H9 (cell line): Measurements from ENCODE around the gene KIAA1549. TPM values are rescaled to one million over a fixed set of nuclear protein-coding genes. Genes with fewer than 3 reads are reported as not detected.

Source experiments
- DNase-seq: peaks from one replicate; pipeline ENCODE4 v3.0.0-alpha.2; 2017
- H2AFZ ChIP-seq: one replicate; pipeline ENCODE4 v1.6.1; 2013; ENCODE audit warnings: mild to moderate bottlenecking, low read length, control low read depth, moderate library complexity
- H2AK5ac ChIP-seq: 2 replicates; pipeline ENCODE4 v1.6.1; 2013; ENCODE audit warnings: low read length, control low read depth, mixed read lengths; ENCODE audit not compliant: insufficient read length
- H2BK120ac ChIP-seq: one replicate; pipeline ENCODE4 v1.6.1; 2013; ENCODE audit warnings: low read depth, mild to moderate bottlenecking, low read length, control low read depth, inconsistent platforms; ENCODE audit not compliant: poor library complexity, severe bottlenecking
- H2BK12ac ChIP-seq: 2 replicates; pipeline ENCODE4 v1.6.1; 2013; ENCODE audit warnings: low read length, control low read depth, mixed read lengths, low read depth; ENCODE audit not compliant: insufficient read length
- H2BK15ac ChIP-seq: 2 replicates; pipeline ENCODE4 v1.6.1; 2013; ENCODE audit warnings: low read depth, low read length, control low read depth
- H2BK20ac ChIP-seq: one replicate; pipeline ENCODE4 v1.6.1; 2013; ENCODE audit warnings: low read depth, mild to moderate bottlenecking, low read length, control low read depth, inconsistent platforms; ENCODE audit not compliant: poor library complexity, severe bottlenecking
- H2BK5ac ChIP-seq: 2 replicates; pipeline ENCODE4 v1.6.1; 2013; ENCODE audit warnings: low read length, control low read depth, mixed read lengths; ENCODE audit not compliant: insufficient read length
- H3K14ac ChIP-seq: 2 replicates; pipeline ENCODE4 v1.6.1; 2013; ENCODE audit warnings: low read length, control low read depth; ENCODE audit not compliant: insufficient read depth
- H3K18ac ChIP-seq: 2 replicates; pipeline ENCODE4 v1.6.1; 2013; ENCODE audit warnings: low read depth, mild to moderate bottlenecking, mixed read lengths, low read length, control low read depth; ENCODE audit not compliant: insufficient read length
- H3K23ac ChIP-seq: 2 replicates; pipeline ENCODE4 v1.6.1; 2013; ENCODE audit warnings: low read length, control low read depth, mixed read lengths, low read depth; ENCODE audit not compliant: insufficient read length
- H3K23me2 ChIP-seq: 2 replicates; pipeline ENCODE4 v1.6.1; 2013; ENCODE audit warnings: low read depth, mild to moderate bottlenecking, mixed read lengths, low read length, control low read depth; ENCODE audit not compliant: insufficient read length, poor library complexity, severe bottlenecking
- H3K27ac ChIP-seq: 2 replicates; pipeline ENCODE4 v1.5.1; 2013; ENCODE audit warnings: low read length, control low read depth, mixed read lengths, low read depth; ENCODE audit not compliant: insufficient read length
- H3K27me3 ChIP-seq: 2 replicates; pipeline ENCODE4 v1.6.1; 2013; ENCODE audit warnings: low read length, control low read depth, inconsistent platforms; ENCODE audit not compliant: insufficient read depth
- H3K4ac ChIP-seq: 2 replicates; pipeline ENCODE4 v1.6.1; 2013; ENCODE audit warnings: low read depth, mild to moderate bottlenecking, control low read depth, inconsistent platforms, low read length, moderate library complexity
- H3K4me1 ChIP-seq: 2 replicates; pipeline ENCODE4 v1.6.1; 2013; ENCODE audit warnings: low read length, control low read depth, inconsistent platforms; ENCODE audit not compliant: insufficient read depth
- H3K4me2 ChIP-seq: 2 replicates; pipeline ENCODE4 v1.6.1; 2013; ENCODE audit warnings: low read length, control low read depth, mixed read lengths; ENCODE audit not compliant: insufficient read length, insufficient read depth
- H3K56ac ChIP-seq: 2 replicates; pipeline ENCODE4 v1.6.1; 2013; ENCODE audit warnings: low read depth, mild to moderate bottlenecking, mixed read lengths, low read length, control low read depth; ENCODE audit not compliant: insufficient read length
- H3K79me1 ChIP-seq: 2 replicates; pipeline ENCODE4 v1.6.1; 2013; ENCODE audit warnings: low read depth, mild to moderate bottlenecking, moderate library complexity, low read length, control low read depth, inconsistent platforms; ENCODE audit not compliant: insufficient read depth, poor library complexity, severe bottlenecking
- H3K79me2 ChIP-seq: 2 replicates; pipeline ENCODE4 v1.6.1; 2013; ENCODE audit warnings: low read length, control low read depth, inconsistent platforms; ENCODE audit not compliant: insufficient read depth
- H3K9ac ChIP-seq: 2 replicates; pipeline ENCODE4 v1.6.1; 2013; ENCODE audit warnings: low read length, control low read depth, mixed read lengths; ENCODE audit not compliant: insufficient read length; ENCODE audit errors: extremely low read depth
- H3K9me3 ChIP-seq: one replicate; pipeline ENCODE4 v1.6.1; 2013; ENCODE audit warnings: low read depth, low read length, inconsistent platforms; ENCODE audit not compliant: control insufficient read depth
- H3T11ph ChIP-seq: one replicate; pipeline ENCODE4 v1.6.1; 2013; ENCODE audit warnings: mild to moderate bottlenecking, low read length, control low read depth, inconsistent platforms
- H4K20me1 ChIP-seq: one replicate; pipeline ENCODE4 v1.6.1; 2013; ENCODE audit not compliant: control insufficient read depth, insufficient read length, insufficient read depth
- H4K5ac ChIP-seq: 2 replicates; pipeline ENCODE4 v1.6.1; 2013; ENCODE audit warnings: low read depth, mild to moderate bottlenecking, mixed read lengths, low read length, control low read depth; ENCODE audit not compliant: insufficient read length
- H4K8ac ChIP-seq: replicated peaks from 2 replicates; pipeline ENCODE4 v1.6.1; 2013; ENCODE audit warnings: low read length, control low read depth, mixed read lengths, low read depth; ENCODE audit not compliant: insufficient read length
- H4K91ac ChIP-seq: 2 replicates; pipeline ENCODE4 v1.6.1; 2013; ENCODE audit warnings: low read depth, mild to moderate bottlenecking, moderate library complexity, mixed read lengths, low read length, control low read depth; ENCODE audit not compliant: insufficient read length
- H3K27ac Mint-ChIP-seq, 3 experiments: 2 replicates in 2 of 3; 3 replicates in 1 of 3; pipeline ENCODE4 v1.8.0; 2020 to 2021; ENCODE audit warnings: mixed read lengths in 3 of 3, mild to moderate bottlenecking in 1 of 3, moderate library complexity in 1 of 3
- H3K27me3 Mint-ChIP-seq: 2 replicates; pipeline ENCODE4 v1.8.0; 2021; ENCODE audit warnings: low read depth, mild to moderate bottlenecking, moderate library complexity, mixed read lengths
- H3K36me3 Mint-ChIP-seq, 3 experiments: 2 replicates in 2 of 3; 3 replicates in 1 of 3; pipeline ENCODE4 v1.8.0; 2020 to 2021; ENCODE audit warnings: low read depth in 3 of 3, mixed read lengths in 3 of 3; ENCODE audit not compliant: insufficient read depth in 1 of 3
- H3K4me1 Mint-ChIP-seq, 2 experiments: 2 replicates each; pipeline ENCODE4 v1.8.0; 2020; ENCODE audit warnings: mixed read lengths in 2 of 2
- H3K4me3 Mint-ChIP-seq, 2 experiments: 2 replicates in 1 of 2; 3 replicates in 1 of 2; pipeline ENCODE4 v1.8.0; 2020 to 2021; ENCODE audit warnings: mild to moderate bottlenecking in 2 of 2, mixed read lengths in 2 of 2, moderate library complexity in 1 of 2
- H3K9me3 Mint-ChIP-seq, 2 experiments: 2 replicates in 1 of 2; 3 replicates in 1 of 2; pipeline ENCODE4 v1.8.0; 2020; ENCODE audit warnings: mild to moderate bottlenecking in 2 of 2, mixed read lengths in 2 of 2, moderate library complexity in 1 of 2
- CTCF ChIP-seq: fragments of 200-600 bp; sonication (generic); conservative IDR thresholded peaks from 3 replicates; pipeline ENCODE4 v1.8.0; 2021; ENCODE audit warnings: antibody characterized with exemption, mild to moderate bottlenecking
- WGBS: extraction: QIAGEN DNeasy Blood & Tissue Kit; methylation state at CpG from one replicate; pipeline ENCODE4 v1.1.7; 2013; ENCODE audit warnings: missing lambda C conversion rate, low lambda C conversion rate, mixed read lengths; ENCODE audit not compliant: insufficient read length; ENCODE audit errors: extremely low coverage; 5-methylcytosine and 5-hydroxymethylcytosine counted together
- total RNA-seq: library from RNA; stranded (reverse); gene quantifications from 2 replicates; pipeline ENCODE4 v1.2.1, GENCODE V29; 2021

KIAA1549 gene
- total RNA-seq, 1 experiment from 2014 or later: 11.9 TPM

- Histone ChIP-seq H3K79me2 (no peaks in the 10 kb centered on the region), H3K14ac (no peak overlapping the region), H3K56ac (no peak overlapping the region), H2BK20ac (no peak overlapping the region), H2BK120ac (no peak overlapping the region), H2BK15ac (no peak overlapping the region), H3K27ac (no peak overlapping the region), H3K9ac (no peak overlapping the region), H4K91ac (no peak overlapping the region), H3K23ac (no peak overlapping the region), H4K5ac (no peak overlapping the region), H2AK5ac (no peak overlapping the region), H2AFZ (no peak overlapping the region), H3K9me3 (no peaks in the 10 kb centered on the region), H2BK12ac (no peak overlapping the region), H3K27me3 (no peaks in the 10 kb centered on the region), H3K23me2 (no peaks in the 10 kb centered on the region), H3K4me1 (peaks cover 4% of the 10 kb centered on the region), H3K79me1 (no peaks in the 10 kb centered on the region), H4K8ac (no peak overlapping the region), H3T11ph (no peak overlapping the region), H3K4me2 (no peak overlapping the region), H2BK5ac (no peak overlapping the region), H4K20me1 (no peaks in the 10 kb centered on the region), H3K18ac (no peak overlapping the region), H3K4ac (no peak overlapping the region)
- Mint-ChIP-seq H3K9me3 (peaks cover 0 to 3% of the 10 kb centered on the region in 2 experiments; a peak in 2 of 5 replicates), H3K27me3 (no peaks in the 10 kb centered on the region), H3K27ac (peak overlapping the region in 1 of 3 experiments; percentile 46; a peak in 1 of 7 replicates), H3K4me1 (peaks cover 0 to 7% of the 10 kb centered on the region in 2 experiments; a peak in 3 of 4 replicates), H3K36me3 (no peaks in the 10 kb centered on the region; a peak in 2 of 7 replicates), H3K4me3 (no peak overlapping the region)
- WGBS: no CpG with 5 or more reads among the region's 7 CpGs
- no peak for DNase-seq
- no peak for TF ChIP-seq CTCF
Measured at GRCh38 chr7:138821912-138822311, 159.3 kb downstream of the KIAA1549 start.
